DND-41 (cell line): ENCODE measurements around the gene EDC3.
A peak's percentile ranks its signal among the peaks of the same experiment; 100 is the strongest.

Experiments used
- ATAC-seq: fragments of 200-7000 bp; cut with Tn5 transposase; 3 replicates; pipeline ENCODE4 v1.9.1; 2021; ENCODE audit warnings: low read depth; ENCODE audit not compliant: insufficient read depth
- DNase-seq: peaks from one replicate; pipeline ENCODE4 v3.0.0-alpha.2; 2020
- H2AFZ ChIP-seq: 2 replicates; pipeline ENCODE4 v1.6.0; 2012; ENCODE audit warnings: low read depth, low read length
- H3K27ac ChIP-seq: 2 replicates; pipeline ENCODE4 v1.5.1; 2012; ENCODE audit warnings: low read length, inconsistent platforms
- H3K27me3 ChIP-seq: fragments of 200-600 bp; sonication (generic); 2 replicates; pipeline ENCODE4 v1.6.0; 2012; ENCODE audit warnings: low read length, mild to moderate bottlenecking, inconsistent platforms; ENCODE audit not compliant: insufficient read depth, poor library complexity
- H3K36me3 ChIP-seq: 2 replicates; pipeline ENCODE4 v1.5.1; 2012; ENCODE audit warnings: low read length, inconsistent platforms; ENCODE audit not compliant: insufficient read depth
- H3K4me1 ChIP-seq: 2 replicates; pipeline ENCODE4 v1.5.1; 2012; ENCODE audit warnings: mild to moderate bottlenecking, low read length; ENCODE audit not compliant: insufficient read depth
- H3K4me2 ChIP-seq: 2 replicates; pipeline ENCODE4 v1.6.0; 2012; ENCODE audit warnings: mild to moderate bottlenecking, moderate library complexity, low read length, inconsistent platforms; ENCODE audit not compliant: insufficient read depth
- H3K4me3 ChIP-seq, 2 experiments: fragments of 200-600 bp in 1 of 2; shearing (Covaris generic) in 1 of 2; 2 replicates each; pipeline ENCODE4 v1.5.1; 2012 to 2016; ENCODE audit warnings: inconsistent platforms in 2 of 2, low read length in 2 of 2, mild to moderate bottlenecking in 2 of 2, low read depth in 1 of 2, moderate library complexity in 1 of 2
- H3K79me2 ChIP-seq: 2 replicates; pipeline ENCODE4 v1.6.0; 2012; ENCODE audit warnings: low read length, inconsistent platforms; ENCODE audit not compliant: insufficient read depth
- H3K9ac ChIP-seq: 2 replicates; pipeline ENCODE4 v1.6.0; 2012; ENCODE audit warnings: low read depth, mild to moderate bottlenecking, inconsistent platforms, low read length, moderate library complexity
- H3K9me3 ChIP-seq: 2 replicates; pipeline ENCODE4 v1.5.1; 2012; ENCODE audit warnings: low read length, moderate library complexity, mild to moderate bottlenecking, inconsistent platforms; ENCODE audit not compliant: insufficient read depth, severe bottlenecking
- H4K20me1 ChIP-seq: 2 replicates; pipeline ENCODE4 v1.6.0; 2012; ENCODE audit warnings: low read length; ENCODE audit not compliant: insufficient read depth
- EZH2 ChIP-seq: IDR thresholded peaks from 3 replicates; pipeline ENCODE4 v1.6.1; 2012; ENCODE audit warnings: borderline replicate concordance, low read depth, mild to moderate bottlenecking, moderate library complexity, low read length, inconsistent platforms; ENCODE audit not compliant: severe bottlenecking
- TF ChIP-seq, protein P1 (sequence below): IDR thresholded peaks from 2 replicates; pipeline ENCODE4 v1.5.1; 2012; ENCODE audit warnings: borderline replicate concordance, low read length, moderate library complexity, mild to moderate bottlenecking; ENCODE audit not compliant: poor library complexity, severe bottlenecking; ENCODE audit errors: extremely low read depth

The EDC3 gene

DNA sequence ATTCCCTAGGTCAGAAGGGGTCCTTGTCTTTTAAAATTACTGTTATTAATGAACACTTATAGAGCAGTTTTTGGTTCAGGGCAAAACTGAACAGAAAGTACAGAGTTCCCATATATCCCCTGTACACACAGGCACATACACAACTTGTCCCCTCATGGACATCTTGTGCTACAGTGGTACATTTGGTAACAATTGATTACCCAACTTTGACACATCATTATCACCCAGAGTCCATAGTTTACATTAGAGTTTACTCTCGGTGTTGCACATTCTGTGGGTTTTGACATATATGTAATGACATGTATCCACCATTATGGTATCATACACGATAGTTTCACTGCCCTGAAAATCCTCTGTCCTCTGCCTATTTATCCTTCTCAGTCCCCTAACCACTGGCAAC is 984 bp upstream of the EDC3 start:
- ATAC-seq (no peak), DNase-seq (no peak)
- no peaks in the 10 kb centered on the region for H3K27me3 ChIP-seq
- H3K4me2 ChIP-seq: peak overlapping the region; percentile 93
- H3K4me3 ChIP-seq: peak overlapping the region; percentile 67 to 81; a peak in 3 of 4 replicates
- no peaks in the 10 kb centered on the region for H3K36me3 ChIP-seq
- H3K79me2 ChIP-seq: peaks cover 46% of the 10 kb centered on the region
- TF ChIP-seq EZH2: no peak
- TF ChIP-seq, protein P1, sequence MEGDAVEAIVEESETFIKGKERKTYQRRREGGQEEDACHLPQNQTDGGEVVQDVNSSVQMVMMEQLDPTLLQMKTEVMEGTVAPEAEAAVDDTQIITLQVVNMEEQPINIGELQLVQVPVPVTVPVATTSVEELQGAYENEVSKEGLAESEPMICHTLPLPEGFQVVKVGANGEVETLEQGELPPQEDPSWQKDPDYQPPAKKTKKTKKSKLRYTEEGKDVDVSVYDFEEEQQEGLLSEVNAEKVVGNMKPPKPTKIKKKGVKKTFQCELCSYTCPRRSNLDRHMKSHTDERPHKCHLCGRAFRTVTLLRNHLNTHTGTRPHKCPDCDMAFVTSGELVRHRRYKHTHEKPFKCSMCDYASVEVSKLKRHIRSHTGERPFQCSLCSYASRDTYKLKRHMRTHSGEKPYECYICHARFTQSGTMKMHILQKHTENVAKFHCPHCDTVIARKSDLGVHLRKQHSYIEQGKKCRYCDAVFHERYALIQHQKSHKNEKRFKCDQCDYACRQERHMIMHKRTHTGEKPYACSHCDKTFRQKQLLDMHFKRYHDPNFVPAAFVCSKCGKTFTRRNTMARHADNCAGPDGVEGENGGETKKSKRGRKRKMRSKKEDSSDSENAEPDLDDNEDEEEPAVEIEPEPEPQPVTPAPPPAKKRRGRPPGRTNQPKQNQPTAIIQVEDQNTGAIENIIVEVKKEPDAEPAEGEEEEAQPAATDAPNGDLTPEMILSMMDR: no peak
- H3K27ac ChIP-seq: no peak overlapping the region; the same call in 1 of the 2 replicates
- H3K9me3 ChIP-seq: no peaks in the 10 kb centered on the region
- peak overlapping the region; percentile 82 for H3K9ac ChIP-seq
- H3K4me1 ChIP-seq: peaks cover 36% of the 10 kb centered on the region
- peak overlapping the region; percentile 92 for H2AFZ ChIP-seq
- H4K20me1 ChIP-seq: no peaks in the 10 kb centered on the region

DNA sequence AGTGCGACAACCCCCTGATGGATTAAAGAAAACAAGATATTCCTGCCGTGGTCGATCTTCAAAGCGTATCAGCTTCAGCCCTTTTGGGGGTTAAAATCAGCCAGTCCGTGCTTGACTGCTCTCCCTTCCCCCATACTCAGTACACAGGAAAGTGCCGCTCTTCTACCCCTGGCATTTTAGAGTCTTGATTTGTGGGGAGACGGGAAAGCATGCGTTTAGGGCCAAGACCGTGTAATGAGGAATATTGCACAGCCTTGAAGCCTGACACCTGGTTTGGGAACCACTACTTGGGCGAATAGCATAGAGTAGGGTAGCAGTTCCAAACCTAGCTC is 540 bp upstream of the EDC3 start:
- no peaks in the 10 kb centered on the region for H3K36me3 ChIP-seq
- H3K9me3 ChIP-seq: no peaks in the 10 kb centered on the region
- peak overlapping the region; percentile 93 for H3K4me2 ChIP-seq
- H3K4me3 ChIP-seq: peak overlapping the region; percentile 67 to 81; a peak in 3 of 4 replicates
- H3K27ac ChIP-seq: peak overlapping the region; percentile 82
- TF ChIP-seq, protein P1: no peak
- no peak for TF ChIP-seq EZH2
- H4K20me1 ChIP-seq: no peaks in the 10 kb centered on the region
- peaks cover 36% of the 10 kb centered on the region for H3K4me1 ChIP-seq
- DNase-seq: no peak
- peaks cover 50% of the 10 kb centered on the region for H3K79me2 ChIP-seq
- H3K9ac ChIP-seq: peak overlapping the region; percentile 82
- peak; percentile 31; the same call in 2 of the 3 replicates for ATAC-seq
- no peaks in the 10 kb centered on the region for H3K27me3 ChIP-seq
- H2AFZ ChIP-seq: peak overlapping the region; percentile 92

DNA sequence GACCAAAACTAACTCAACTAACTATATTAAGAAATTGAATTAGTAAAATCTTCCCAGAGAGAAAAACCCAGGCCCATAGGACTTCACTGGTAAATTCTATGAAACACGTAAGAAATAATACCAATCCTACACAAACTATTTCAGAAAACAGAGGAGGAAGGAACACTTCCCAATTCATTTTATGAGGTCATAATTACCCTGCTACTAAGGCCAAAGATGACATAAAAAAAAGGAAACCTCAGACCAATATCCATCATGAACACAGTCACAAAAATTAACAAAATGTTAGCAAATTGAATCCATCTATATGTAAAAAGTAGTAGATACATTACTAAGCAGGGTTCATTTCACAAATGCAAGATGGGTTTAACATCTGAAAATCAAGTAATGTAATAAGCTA is 3.5 kb downstream of the EDC3 start:
- Histone ChIP-seq H3K4me1 (peaks cover 36% of the 10 kb centered on the region), H3K4me2 (no peak overlapping the region), H3K36me3 (peaks cover 3% of the 10 kb centered on the region; the same call in 1 of the 2 replicates), H3K9me3 (no peaks in the 10 kb centered on the region), H4K20me1 (no peaks in the 10 kb centered on the region; the same call in 1 of the 2 replicates), H3K79me2 (peaks cover 81% of the 10 kb centered on the region), H3K4me3 (no peak overlapping the region), H3K9ac (no peak overlapping the region), H2AFZ (no peak overlapping the region), H3K27me3 (no peaks in the 10 kb centered on the region), H3K27ac (no peak overlapping the region)
- DNase-seq (no peak), ATAC-seq (no peak)
- TF ChIP-seq EZH2: no peak
- TF ChIP-seq, protein P1: no peak

DNA sequence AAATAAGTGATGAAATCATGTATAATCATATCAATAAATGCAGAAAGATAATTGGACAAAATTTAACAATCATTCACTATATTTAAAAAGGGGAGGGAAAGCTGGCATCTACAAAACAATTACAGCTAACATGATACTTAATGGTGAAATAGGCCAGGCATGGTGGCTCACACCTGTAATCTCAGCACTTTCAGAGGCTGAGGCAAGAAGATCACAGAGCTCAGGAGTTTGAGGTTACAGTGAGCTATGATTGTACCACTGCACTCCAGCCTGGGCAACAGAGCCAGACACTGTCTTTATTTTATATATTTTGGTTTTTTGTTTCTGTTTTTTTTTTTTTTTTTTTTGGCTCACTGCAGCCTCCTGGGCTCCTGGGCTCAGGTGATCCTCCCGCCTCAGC is 12.1 kb downstream of the EDC3 start:
- no peak overlapping the region for H2AFZ ChIP-seq
- peaks cover 54% of the 10 kb centered on the region for H3K79me2 ChIP-seq
- no peaks in the 10 kb centered on the region for H4K20me1 ChIP-seq
- no peak for DNase-seq
- no peak overlapping the region for H3K4me2 ChIP-seq
- peaks cover 11% of the 10 kb centered on the region for H3K36me3 ChIP-seq
- no peaks in the 10 kb centered on the region for H3K27me3 ChIP-seq
- H3K4me1 ChIP-seq: no peaks in the 10 kb centered on the region
- no peak overlapping the region for H3K4me3 ChIP-seq
- ATAC-seq: no peak
- H3K9ac ChIP-seq: no peak overlapping the region
- H3K9me3 ChIP-seq: no peaks in the 10 kb centered on the region
- H3K27ac ChIP-seq: no peak overlapping the region
- TF ChIP-seq, protein P1: no peak
- no peak for TF ChIP-seq EZH2
